Ishikawa (cell line): Measurements from ENCODE around the gene LRP1-AS.

ENCODE experiments used
- CEBPB ChIP-seq: IDR thresholded peaks from 2 replicates; pipeline ENCODE4 v1.6.1; 2012
- CREB1 ChIP-seq: IDR thresholded peaks from 2 replicates; pipeline ENCODE4 v1.6.1; 2012; ENCODE audit warnings: low read depth
- EGR1 ChIP-seq: IDR thresholded peaks from 2 replicates; pipeline ENCODE4 v1.6.1; 2012
- EP300 ChIP-seq: IDR thresholded peaks from 2 replicates; pipeline ENCODE4 v1.6.1; 2012; ENCODE audit warnings: borderline replicate concordance
- FOXM1 ChIP-seq: IDR thresholded peaks from 2 replicates; pipeline ENCODE4 v1.6.1; 2012; ENCODE audit warnings: low read depth, borderline replicate concordance
- NFIC ChIP-seq: IDR thresholded peaks from 2 replicates; pipeline ENCODE4 v1.6.1; 2012
- RAD21 ChIP-seq: IDR thresholded peaks from 2 replicates; pipeline ENCODE4 v1.6.1; 2012; ENCODE audit warnings: low read depth
- REST ChIP-seq: IDR thresholded peaks from 2 replicates; pipeline ENCODE4 v1.6.1; 2012; ENCODE audit warnings: low read depth, mild to moderate bottlenecking
- TAF1 ChIP-seq: IDR thresholded peaks from 2 replicates; pipeline ENCODE4 v1.6.1; 2012; ENCODE audit warnings: low read depth, mild to moderate bottlenecking
- TCF12 ChIP-seq: IDR thresholded peaks from 2 replicates; pipeline ENCODE4 v1.6.1; 2012; ENCODE audit warnings: low read depth
- TEAD4 ChIP-seq: IDR thresholded peaks from 2 replicates; pipeline ENCODE4 v1.6.1; 2012
- YY1 ChIP-seq: IDR thresholded peaks from 2 replicates; pipeline ENCODE4 v1.6.1; 2012; ENCODE audit warnings: low read depth
- ZBTB7A ChIP-seq: IDR thresholded peaks from 2 replicates; pipeline ENCODE4 v1.6.1; 2012; ENCODE audit warnings: low read depth
- TF ChIP-seq, protein P1 (sequence below): IDR thresholded peaks from 2 replicates; pipeline ENCODE4 v1.6.1; 2012

The LRP1-AS gene

DNA sequence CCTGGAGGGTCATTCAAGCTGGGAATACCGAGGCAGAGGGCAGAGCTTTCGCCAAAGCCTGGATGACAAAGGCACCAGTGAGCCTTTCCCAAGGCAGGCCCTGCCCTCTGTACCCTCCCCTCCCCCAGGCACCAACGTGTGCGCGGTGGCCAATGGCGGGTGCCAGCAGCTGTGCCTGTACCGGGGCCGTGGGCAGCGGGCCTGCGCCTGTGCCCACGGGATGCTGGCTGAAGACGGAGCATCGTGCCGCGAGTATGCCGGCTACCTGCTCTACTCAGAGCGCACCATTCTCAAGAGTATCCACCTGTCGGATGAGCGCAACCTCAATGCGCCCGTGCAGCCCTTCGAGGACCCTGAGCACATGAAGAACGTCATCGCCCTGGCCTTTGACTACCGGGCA, 38.0 kb upstream of the LRP1-AS start:
- no peak for TF ChIP-seq REST

GRCh38 chr12:57183939-57184725, 36.7 kb upstream of the LRP1-AS start:
- no peak for TF ChIP-seq TAF1
- TF ChIP-seq YY1: no peak

DNA sequence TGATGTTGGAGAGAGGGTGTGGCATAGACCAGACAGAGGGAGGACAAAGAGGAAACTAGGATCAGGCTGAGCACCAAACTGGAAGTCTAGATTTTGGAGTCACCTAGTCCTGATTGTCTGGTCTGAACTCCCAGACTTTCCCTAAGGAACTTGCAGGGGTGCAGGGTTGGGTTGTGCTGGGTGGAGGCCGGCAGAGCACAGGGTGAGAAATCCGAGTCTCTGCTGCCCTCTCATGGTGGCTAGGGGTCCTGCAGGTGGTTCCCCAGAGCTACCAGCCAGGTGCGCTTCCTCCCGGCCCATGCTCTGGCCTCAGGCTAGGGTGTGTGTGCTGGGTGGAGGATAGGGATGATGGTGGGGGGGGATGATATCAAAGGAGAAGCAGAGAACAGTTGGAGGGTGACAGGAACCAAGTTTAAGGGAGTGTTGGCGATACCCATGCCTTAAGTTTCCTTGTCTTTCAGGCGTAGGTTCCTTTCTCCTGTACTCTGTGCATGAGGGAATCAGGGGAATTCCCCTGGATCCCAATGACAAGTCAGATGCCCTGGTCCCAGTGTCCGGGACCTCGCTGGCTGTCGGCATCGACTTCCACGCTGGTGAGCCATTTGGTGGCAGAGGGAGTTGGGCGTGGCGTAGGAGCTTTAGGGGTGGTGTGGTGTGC, 35.6 kb upstream of the LRP1-AS start:
- TF ChIP-seq TEAD4 (no peak), YY1 (no peak), REST (no peak), RAD21 (peak; percentile 97)
- TF ChIP-seq, protein P1, sequence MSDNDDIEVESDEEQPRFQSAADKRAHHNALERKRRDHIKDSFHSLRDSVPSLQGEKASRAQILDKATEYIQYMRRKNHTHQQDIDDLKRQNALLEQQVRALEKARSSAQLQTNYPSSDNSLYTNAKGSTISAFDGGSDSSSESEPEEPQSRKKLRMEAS: no peak

DNA sequence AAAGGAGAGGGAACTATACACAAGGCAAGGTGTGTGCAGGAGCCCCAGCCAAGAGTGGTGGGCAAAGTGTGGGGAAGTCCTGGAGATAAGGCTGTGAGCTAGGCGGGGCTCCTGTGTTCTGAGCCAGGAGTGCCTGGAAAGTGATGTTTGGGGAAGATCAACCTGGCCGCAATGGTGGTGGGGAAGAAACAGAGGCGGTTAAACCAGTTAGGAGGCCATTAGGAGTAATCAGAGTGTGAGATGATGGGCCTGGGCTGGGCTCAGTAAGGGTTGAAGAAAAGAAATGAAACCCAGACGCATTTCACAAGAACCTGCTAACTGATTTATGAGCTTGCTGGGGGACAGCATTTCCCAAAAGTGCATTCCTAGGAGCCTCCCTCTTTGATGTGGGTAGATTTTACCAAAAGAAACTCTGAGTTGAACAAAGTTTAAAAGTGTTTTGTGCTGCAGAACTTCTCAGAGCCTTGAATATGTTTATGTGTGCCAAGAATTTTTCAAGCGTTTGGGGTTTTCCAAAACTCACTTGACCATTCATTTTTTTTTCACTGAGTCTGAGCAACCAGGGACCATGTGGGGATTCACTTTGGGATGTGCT, 34.2 kb upstream of the LRP1-AS start:
- TF ChIP-seq ZBTB7A (no peak), CREB1 (no peak), YY1 (no peak), REST (no peak), EP300 (no peak), FOXM1 (no peak), TCF12 (no peak), TAF1 (no peak), CEBPB (no peak), NFIC (no peak), TEAD4 (no peak)
- TF ChIP-seq, protein P1: no peak

- TF ChIP-seq REST (no peak), FOXM1 (no peak), NFIC (no peak), EGR1 (no peak), EP300 (no peak)
These were observed 33.7 kb upstream of the LRP1-AS start for GRCh38 chr12:57181072-57181471.
